HG03565 (cell line): ENCODE measurements around the gene CDHR2.

ENCODE experiments used
- ATAC-seq: cut with Tn5 transposase; IDR thresholded peaks from one replicate; pipeline ENCODE4 v1.9.1; 2021; ENCODE audit warnings: mild to moderate bottlenecking, moderate library complexity; ENCODE audit not compliant: unreplicated experiment

The CDHR2 gene

GRCh38 chr5:176636426-176636825 is 87.3 kb downstream of the CDHR2 start:
- ATAC-seq: no peak

GRCh38 chr5:176637556-176637955 is 88.4 kb downstream of the CDHR2 start:
- ATAC-seq: no peak

- ATAC-seq: no peak
Measured at GRCh38 chr5:176638437-176638836, 89.3 kb downstream of the CDHR2 start.

- ATAC-seq: no peak
Measured at GRCh38 chr5:176639208-176639607, 90.1 kb downstream of the CDHR2 start.

DNA sequence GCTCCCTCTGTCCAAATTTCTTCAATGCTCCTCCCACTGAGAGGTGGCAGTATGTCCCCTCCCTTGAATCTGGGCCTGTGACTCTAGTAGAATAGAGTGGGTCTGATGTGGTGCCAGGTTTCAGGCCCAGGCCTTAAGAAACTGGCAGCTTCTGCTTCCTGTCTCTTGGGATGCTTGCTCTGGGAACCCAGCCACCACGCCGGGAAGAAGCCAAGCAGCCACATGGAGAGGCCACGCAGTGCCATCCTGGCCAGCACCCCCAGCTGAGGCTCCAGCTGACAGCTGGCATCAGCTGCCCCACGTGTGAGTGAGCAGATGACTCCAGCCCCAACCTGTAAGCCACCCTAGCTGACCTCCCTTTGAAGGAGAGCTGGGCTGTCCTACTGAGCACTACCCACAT is 90.8 kb downstream of the CDHR2 start:
- no peak for ATAC-seq

- ATAC-seq: no peak
Measured at GRCh38 chr5:176640616-176641015, 91.5 kb downstream of the CDHR2 start.

GRCh38 chr5:176642675-176643490 is 93.7 kb downstream of the CDHR2 start:
- ATAC-seq: no peak

GRCh38 chr5:176643491-176644219 is 94.5 kb downstream of the CDHR2 start:
- no peak for ATAC-seq

GRCh38 chr5:176644294-176644693 is 95.2 kb downstream of the CDHR2 start:
- no peak for ATAC-seq

GRCh38 chr5:176644878-176645670 is 95.9 kb downstream of the CDHR2 start:
- ATAC-seq: no peak
